ENCODE data around the gene ZNF629. TPM values are rescaled to one million over a fixed set of nuclear protein-coding genes. Genes with fewer than 3 reads are reported as not detected.

The ZNF629 gene
- total and polyA plus RNA-seq, 2 of the 4 experiments (the other 2 are of a cell fraction): 7.3 to 9.1 TPM

- CTCF ChIA-PET: no interaction called here
- Histone ChIP-seq H4K5ac (ENCODE audit: low read depth, low read length) (no peak overlapping the region), H2BK5ac (ENCODE audit: low read depth, low read length, poor library complexity, severe bottlenecking) (no peak overlapping the region), H2AK5ac (ENCODE audit: low read depth, low read length) (no peak overlapping the region), H3K4ac (ENCODE audit: low read depth, low read length) (no peak overlapping the region), H3K56ac (ENCODE audit: extremely low read depth, insufficient read depth, low read length) (no peak overlapping the region), H3K18ac (ENCODE audit: low read depth, low read length) (no peak overlapping the region), H4K91ac (ENCODE audit: insufficient read depth, low read depth, low read length) (no peak overlapping the region), H3K27ac (ENCODE audit: insufficient read depth, low read length) (no peak overlapping the region), H2BK20ac (ENCODE audit: low read depth, low read length) (no peak overlapping the region), H2BK15ac (ENCODE audit: low read depth, low read length) (no peak overlapping the region), H3K4me2 (ENCODE audit: low read depth, low read length) (no peak overlapping the region), H3K4me1 (ENCODE audit: control insufficient read depth, insufficient read depth, low read length) (peaks cover 14% of the 10 kb centered on the region), H4K20me1 (ENCODE audit: insufficient read depth, low read length) (peaks cover 4% of the 10 kb centered on the region; the same call in 1 of the 2 replicates), H3K36me3 (ENCODE audit: control insufficient read depth, insufficient read depth, low read length) (peaks cover 23% of the 10 kb centered on the region), H3K14ac (replicated peaks; ENCODE audit: low read depth, low read length) (no peak overlapping the region), H3K23ac (ENCODE audit: low read depth, low read length) (no peak overlapping the region), H2AK9ac (replicated peaks; ENCODE audit: low read depth, low read length, poor library complexity) (no peak overlapping the region), H4K8ac (ENCODE audit: low read depth in 2 of 2, low read length in 2 of 2) (no peak overlapping the region), H2BK120ac (ENCODE audit: low read depth, low read length) (no peak overlapping the region), H3K9ac (ENCODE audit: low read depth, low read length) (no peak overlapping the region), H3K27me3 (ENCODE audit: control insufficient read depth, insufficient read depth, low read length) (no peaks in the 10 kb centered on the region), H2AFZ (replicated peaks; ENCODE audit: low read length, poor library complexity) (no peak overlapping the region), H3K79me1 (ENCODE audit: low read depth in 1 of 2, low read length in 2 of 2) (peaks cover 12 to 47% of the 10 kb centered on the region in 2 experiments), H3K9me1 (ENCODE audit: insufficient read depth, low read length) (peaks cover 19% of the 10 kb centered on the region), H3K4me3 (ENCODE audit: insufficient read depth, low read depth, low read length) (no peak overlapping the region), H3K9me3 (ENCODE audit: control insufficient read depth, insufficient read depth, low read length) (no peaks in the 10 kb centered on the region)
- intact Hi-C loops (cut with micrococcal nuclease): no loop called here
- no peak for DNase-seq
- TF ChIP-seq RAD21 (IDR thresholded peaks at IDR 0.05; ENCODE audit: low read length) (no peak), CEBPB (IDR thresholded peaks at IDR 0.05; ENCODE audit: low read depth, low read length) (no peak), SMC3 (IDR thresholded peaks at IDR 0.05; ENCODE audit: low read depth, low read length) (no peak), BHLHE40 (IDR thresholded peaks at IDR 0.05; ENCODE audit: low read depth, low read length) (no peak), NFE2L2 (IDR thresholded peaks at IDR 0.05; ENCODE audit: low read depth, low read length) (no peak), MXI1 (IDR thresholded peaks at IDR 0.05; ENCODE audit: borderline replicate concordance, low read depth, low read length) (no peak), RFX5 (IDR thresholded peaks at IDR 0.05; ENCODE audit: low read depth, low read length) (no peak), CHD1 (IDR thresholded peaks at IDR 0.05; ENCODE audit: low read depth, low read length) (no peak), POLR2A (IDR thresholded peaks at IDR 0.05; ENCODE audit: low read depth, low read length) (no peak), FOS (IDR thresholded peaks at IDR 0.05; ENCODE audit: low read depth, low read length) (no peak), RCOR1 (IDR thresholded peaks at IDR 0.05; ENCODE audit: insufficient replicate concordance, low read length) (no peak), MAZ (IDR thresholded peaks at IDR 0.05; ENCODE audit: borderline replicate concordance, low read depth, low read length) (no peak), ELK1 (IDR thresholded peaks at IDR 0.05; ENCODE audit: borderline replicate concordance, low read depth, low read length) (no peak), MAFK (IDR thresholded peaks at IDR 0.05; ENCODE audit: low read depth, low read length) (no peak), CTCF (conservative IDR thresholded peaks at IDR 0.05; ENCODE audit: low read depth, low read length) (no peak)
- no peak for ATAC-seq (ENCODE audit: low read depth)
- POLR2A ChIA-PET (ENCODE audit: unreplicated experiment): no interaction called here
- WGBS, 2 experiments (ENCODE audit: extremely low coverage in 2 of 2, insufficient read length in 1 of 2): 96% methylated on average over 11 of the region's 11 CpGs; no CpG with 5 or more reads in 1 of the 2 experiments
- no TSS peak for BruUV-seq (replicated peaks)
- in situ Hi-C loops (cut with MboI; ENCODE audit: low sequenced_read_pairs): no loop called here
- dilution Hi-C loops (cut with HindIII; ENCODE audit: low sequenced_read_pairs, unreplicated experiment): no loop called here
Observed at GRCh38 chr16:30743716-30744115, 43.3 kb downstream of the ZNF629 start.

All from IMR-90 (cell line).